K562 (cell line): ENCODE measurements around the gene PODXL2.

Experiments
- CBX5 ChIP-seq: IDR thresholded peaks from 2 replicates; pipeline ENCODE4 v1.6.1; 2014; ENCODE audit warnings: low read depth, borderline replicate concordance
- CEBPB ChIP-seq: fragments of 450-650 bp; IDR thresholded peaks from 2 replicates; pipeline ENCODE4 v1.6.1; 2016; ENCODE audit warnings: missing genetic modification characterization, missing compliant biosample characterization
- CTCF ChIP-seq, 3 experiments: IDR thresholded peaks in 2 of 3; conservative IDR thresholded peaks in 1 of 3; 2 replicates each; pipeline ENCODE4 v1.5.1; 2011 to 2012; ENCODE audit warnings: low read length in 3 of 3, mild to moderate bottlenecking in 3 of 3, control low read depth in 2 of 3, improper control_type of control experiment in 1 of 3, inconsistent platforms in 1 of 3, low read depth in 1 of 3, mixed read lengths in 1 of 3, moderate library complexity in 1 of 3; ENCODE audit not compliant: insufficient read depth in 2 of 3
- EP400 ChIP-seq: fragments of 450-650 bp; IDR thresholded peaks from 2 replicates; pipeline ENCODE4 v1.6.1; 2017; ENCODE audit warnings: antibody characterized with exemption, mild to moderate bottlenecking, moderate library complexity
- EZH2 ChIP-seq: IDR thresholded peaks from 2 replicates; pipeline ENCODE4 v1.6.1; 2012; ENCODE audit warnings: low read depth, mild to moderate bottlenecking, inconsistent platforms, low read length, borderline replicate concordance
- HCFC1 ChIP-seq: IDR thresholded peaks from 2 replicates; pipeline ENCODE4 v1.6.1; 2012; ENCODE audit warnings: low read depth, low read length, improper control_type of control experiment
- IRF9 ChIP-seq: fragments of 450-650 bp; IDR thresholded peaks from 2 replicates; pipeline ENCODE4 v1.6.1; 2016; ENCODE audit warnings: missing biosample characterization, missing genetic modification characterization
- PML ChIP-seq: IDR thresholded peaks from 2 replicates; pipeline ENCODE4 v1.6.1; 2012; ENCODE audit warnings: low read length, inconsistent platforms
- RAD51 ChIP-seq: fragments of 450-650 bp; IDR thresholded peaks from 2 replicates; pipeline ENCODE4 v1.7.1; 2016; ENCODE audit warnings: low read depth, mild to moderate bottlenecking, borderline replicate concordance
- ZKSCAN8 ChIP-seq: fragments of 200-800 bp; sonication (Bioruptor generic); IDR thresholded peaks from 2 replicates; pipeline ENCODE4 v1.6.1; 2016; ENCODE audit warnings: missing genetic modification characterization, missing compliant biosample characterization
- ZNF431 ChIP-seq: sonication (generic); formaldehyde crosslinking; IDR thresholded peaks from 2 replicates; pipeline ENCODE4 v1.8.0; 2022; ENCODE audit warnings: mild to moderate bottlenecking, missing genetic modification reagents

GRCh38 chr3:127606086-127606805 lies 22.7 kb upstream of the PODXL2 start:
- TF ChIP-seq ZNF431 (CRISPR knock-in tag) = no peak
- no peak for TF ChIP-seq ZKSCAN8
- no peak for TF ChIP-seq HCFC1
- no peak for TF ChIP-seq IRF9 (tag)
- TF ChIP-seq PML = no peak
- no peak for TF ChIP-seq EP400
- no peak for TF ChIP-seq CTCF (IDR thresholded peaks at IDR 0.05 in 2 of 3, conservative IDR thresholded peaks at IDR 0.05 in 1 of 3; ENCODE audit: insufficient read depth in 2 of 3, low read depth in 1 of 3, low read length in 3 of 3)
- TF ChIP-seq EZH2 = no peak
- TF ChIP-seq CEBPB = no peak
- TF ChIP-seq CBX5 = no peak
- TF ChIP-seq RAD51 = no peak
